HEK293 (cell line): ENCODE data around the gene FBLN2.

Source experiments
- CTCF ChIA-PET: fragments of 350-600 bp; formaldehyde crosslinking; extraction: SDS; loops from one replicate; lab custom pipeline; 2021; ENCODE audit warnings: antibody characterized with exemption; lab: Yijun Ruan, JAX
- POLR2A ChIA-PET: fragments of 300-600 bp; formaldehyde crosslinking; extraction: SDS; loops from one replicate; lab custom pipeline; 2020; ENCODE audit warnings: antibody characterized with exemption, inconsistent platforms; lab: Yijun Ruan, JAX
- H3K27ac ChIP-seq: fragments of 200-500 bp; sonication (Bioruptor generic); 2 replicates; pipeline ENCODE4 v1.5.1; 2014; ENCODE audit warnings: low read depth, low read length, control low read depth, inconsistent platforms; ENCODE audit errors: extremely low read depth
- H3K36me3 ChIP-seq, 2 experiments: fragments of 200-500 bp in 1 of 2; sonication (Bioruptor generic) in 1 of 2; 1 replicate in 1 of 2; 2 replicates in 1 of 2; pipeline ENCODE4 v1.5.1; 2014 to 2017; ENCODE audit warnings: inconsistent platforms in 2 of 2, low read length in 2 of 2; ENCODE audit not compliant: control insufficient read depth in 2 of 2, insufficient read depth in 1 of 2
- H3K4me1 ChIP-seq: fragments of 200-500 bp; sonication (Bioruptor generic); 2 replicates; pipeline ENCODE4 v1.5.1; 2014; ENCODE audit warnings: mild to moderate bottlenecking, low read length, inconsistent platforms; ENCODE audit not compliant: control insufficient read depth, insufficient read depth
- H3K4me3 ChIP-seq: 2 replicates; pipeline ENCODE4 v1.5.1; 2011; ENCODE audit warnings: low read depth, mild to moderate bottlenecking, control low read depth, low read length, moderate library complexity
- H3K9me3 ChIP-seq: fragments of 200-500 bp; sonication (Bioruptor generic); 2 replicates; pipeline ENCODE4 v1.5.1; 2014; ENCODE audit warnings: low read depth, low read length, inconsistent platforms; ENCODE audit not compliant: control insufficient read depth, insufficient read depth
- EGR2 ChIP-seq: fragments of 450-650 bp; formaldehyde crosslinking; IDR thresholded peaks from 2 replicates; pipeline ENCODE4 v1.5.1; 2016; ENCODE audit warnings: low read depth, missing biosample characterization, missing genetic modification characterization
- GLIS1 ChIP-seq: fragments of 450-650 bp; formaldehyde crosslinking; IDR thresholded peaks from 2 replicates; pipeline ENCODE4 v1.5.1; 2016; ENCODE audit warnings: missing biosample characterization, missing genetic modification characterization
- WT1 ChIP-seq: fragments of 450-650 bp; formaldehyde crosslinking; IDR thresholded peaks from 2 replicates; pipeline ENCODE4 v1.5.1; 2016; ENCODE audit warnings: missing biosample characterization, missing genetic modification characterization
- YY1 ChIP-seq: fragments of 450-650 bp; formaldehyde crosslinking; IDR thresholded peaks from 2 replicates; pipeline ENCODE4 v1.5.1; 2018; ENCODE audit warnings: missing biosample characterization, missing genetic modification characterization
- YY2 ChIP-seq: fragments of 450-650 bp; formaldehyde crosslinking; IDR thresholded peaks from 2 replicates; pipeline ENCODE4 v1.5.1; 2016; ENCODE audit warnings: missing biosample characterization, missing genetic modification characterization
- ZBTB20 ChIP-seq: fragments of 450-650 bp; formaldehyde crosslinking; IDR thresholded peaks from 2 replicates; pipeline ENCODE4 v1.5.1; 2016; ENCODE audit warnings: missing biosample characterization, missing genetic modification characterization
- ZFHX2 ChIP-seq: fragments of 450-650 bp; formaldehyde crosslinking; conservative IDR thresholded peaks from 2 replicates; pipeline ENCODE4 v1.5.1; 2016; ENCODE audit warnings: missing biosample characterization, missing genetic modification characterization
- ZIC2 ChIP-seq: fragments of 450-650 bp; formaldehyde crosslinking; IDR thresholded peaks from 2 replicates; pipeline ENCODE4 v1.5.1; 2016; ENCODE audit warnings: missing biosample characterization, missing genetic modification characterization
- ZNF223 ChIP-seq: fragments of 450-650 bp; formaldehyde crosslinking; IDR thresholded peaks from 2 replicates; pipeline ENCODE4 v1.5.1; 2016; ENCODE audit warnings: missing biosample characterization, missing genetic modification characterization
- ZNF48 ChIP-seq: fragments of 450-650 bp; formaldehyde crosslinking; IDR thresholded peaks from 2 replicates; pipeline ENCODE4 v1.5.1; 2016; ENCODE audit warnings: missing biosample characterization, missing genetic modification characterization
- ZNF514 ChIP-seq: fragments of 450-650 bp; formaldehyde crosslinking; IDR thresholded peaks from 2 replicates; pipeline ENCODE4 v1.5.1; 2016; ENCODE audit warnings: missing biosample characterization, missing genetic modification characterization
- ZNF521 ChIP-seq: fragments of 450-650 bp; formaldehyde crosslinking; IDR thresholded peaks from 2 replicates; pipeline ENCODE4 v1.5.1; 2017; ENCODE audit warnings: missing biosample characterization, mild to moderate bottlenecking, missing genetic modification characterization
- ZNF530 ChIP-seq: fragments of 450-650 bp; formaldehyde crosslinking; IDR thresholded peaks from 2 replicates; pipeline ENCODE4 v1.5.1; 2016; ENCODE audit warnings: low read depth, missing biosample characterization, missing genetic modification characterization
- TF ChIP-seq, protein P1 (sequence below): fragments of 450-650 bp; formaldehyde crosslinking; IDR thresholded peaks from 2 replicates; pipeline ENCODE4 v1.5.1; 2017; ENCODE audit warnings: missing biosample characterization, missing genetic modification characterization
- TF ChIP-seq, protein P2 (sequence below): fragments of 450-650 bp; formaldehyde crosslinking; IDR thresholded peaks from 2 replicates; pipeline ENCODE4 v1.5.1; 2016; ENCODE audit warnings: missing biosample characterization, missing genetic modification characterization
- TF ChIP-seq, protein P3 (sequence below): fragments of 450-650 bp; formaldehyde crosslinking; IDR thresholded peaks from 2 replicates; pipeline ENCODE4 v1.5.1; 2016; ENCODE audit warnings: missing biosample characterization, missing genetic modification characterization, low read depth
- TF ChIP-seq, protein P4 (sequence below): fragments of 450-650 bp; formaldehyde crosslinking; IDR thresholded peaks from 2 replicates; pipeline ENCODE4 v1.5.1; 2016; ENCODE audit warnings: missing biosample characterization, missing genetic modification characterization

The FBLN2 gene

GRCh38 chr3:13593615-13594014, 44.7 kb downstream of the FBLN2 start:
- H3K4me3 ChIP-seq = no peak overlapping the region
- no peaks in the 10 kb centered on the region for H3K36me3 ChIP-seq
- H3K27ac ChIP-seq = no peak overlapping the region
- H3K9me3 ChIP-seq = no peaks in the 10 kb centered on the region
- H3K4me1 ChIP-seq = no peaks in the 10 kb centered on the region
- POLR2A ChIA-PET = interaction anchor here (0.7 kb wide), 1 partner anchor 168 kb away, joined by 3 read pairs; no protein-coding TSS in a partner anchor
- TF ChIP-seq ZNF48 (tag by site-specific recombination) = no peak
- TF ChIP-seq ZNF514 = no peak
- TF ChIP-seq ZFHX2 (tag by site-specific recombination) = peak; percentile 80
- TF ChIP-seq, protein P1, sequence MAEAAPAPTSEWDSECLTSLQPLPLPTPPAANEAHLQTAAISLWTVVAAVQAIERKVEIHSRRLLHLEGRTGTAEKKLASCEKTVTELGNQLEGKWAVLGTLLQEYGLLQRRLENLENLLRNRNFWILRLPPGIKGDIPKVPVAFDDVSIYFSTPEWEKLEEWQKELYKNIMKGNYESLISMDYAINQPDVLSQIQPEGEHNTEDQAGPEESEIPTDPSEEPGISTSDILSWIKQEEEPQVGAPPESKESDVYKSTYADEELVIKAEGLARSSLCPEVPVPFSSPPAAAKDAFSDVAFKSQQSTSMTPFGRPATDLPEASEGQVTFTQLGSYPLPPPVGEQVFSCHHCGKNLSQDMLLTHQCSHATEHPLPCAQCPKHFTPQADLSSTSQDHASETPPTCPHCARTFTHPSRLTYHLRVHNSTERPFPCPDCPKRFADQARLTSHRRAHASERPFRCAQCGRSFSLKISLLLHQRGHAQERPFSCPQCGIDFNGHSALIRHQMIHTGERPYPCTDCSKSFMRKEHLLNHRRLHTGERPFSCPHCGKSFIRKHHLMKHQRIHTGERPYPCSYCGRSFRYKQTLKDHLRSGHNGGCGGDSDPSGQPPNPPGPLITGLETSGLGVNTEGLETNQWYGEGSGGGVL (tag by site-specific recombination) = no peak
- no peak for TF ChIP-seq YY1 (tag by site-specific recombination)
- TF ChIP-seq EGR2 (tag by site-specific recombination) = peak; percentile 76
- no peak for TF ChIP-seq GLIS1 (tag by site-specific recombination)
- CTCF ChIA-PET = interaction anchor here (1.4 kb wide), 1 partner anchor 57 kb away, joined by 3 read pairs; no protein-coding TSS in a partner anchor

GRCh38 chr3:13594146-13594545, 45.2 kb downstream of the FBLN2 start:
- ChIA-PET CTCF (interaction anchor here (1.4 kb wide), 1 partner anchor 56 kb away, joined by 3 read pairs; no protein-coding TSS in a partner anchor), POLR2A (interaction anchor here (0.7 kb wide), 1 partner anchor 168 kb away, joined by 3 read pairs; no protein-coding TSS in a partner anchor)
- no peak overlapping the region for H3K27ac ChIP-seq
- no peaks in the 10 kb centered on the region for H3K9me3 ChIP-seq
- no peak for TF ChIP-seq ZNF530 (tag by site-specific recombination)
- no peak for TF ChIP-seq ZNF521 (tag by site-specific recombination)
- TF ChIP-seq, protein P2, sequence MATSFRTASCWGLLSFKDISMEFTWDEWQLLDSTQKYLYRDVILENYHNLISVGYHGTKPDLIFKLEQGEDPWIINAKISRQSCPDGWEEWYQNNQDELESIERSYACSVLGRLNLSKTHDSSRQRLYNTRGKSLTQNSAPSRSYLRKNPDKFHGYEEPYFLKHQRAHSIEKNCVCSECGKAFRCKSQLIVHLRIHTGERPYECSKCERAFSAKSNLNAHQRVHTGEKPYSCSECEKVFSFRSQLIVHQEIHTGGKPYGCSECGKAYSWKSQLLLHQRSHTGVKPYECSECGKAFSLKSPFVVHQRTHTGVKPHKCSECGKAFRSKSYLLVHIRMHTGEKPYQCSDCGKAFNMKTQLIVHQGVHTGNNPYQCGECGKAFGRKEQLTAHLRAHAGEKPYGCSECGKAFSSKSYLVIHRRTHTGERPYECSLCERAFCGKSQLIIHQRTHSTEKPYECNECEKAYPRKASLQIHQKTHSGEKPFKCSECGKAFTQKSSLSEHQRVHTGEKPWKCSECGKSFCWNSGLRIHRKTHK (tag by site-specific recombination) = no peak
- no peak overlapping the region for H3K4me3 ChIP-seq
- H3K4me1 ChIP-seq = no peaks in the 10 kb centered on the region
- no peaks in the 10 kb centered on the region for H3K36me3 ChIP-seq

GRCh38 chr3:13594991-13595421, 46.1 kb downstream of the FBLN2 start:
- ChIA-PET CTCF (interaction anchor here (0.5 to 1.4 kb wide), 2 partner anchors 55 to 154 kb away, joined by 3 to 4 read pairs; no protein-coding TSS in a partner anchor), POLR2A (no interaction called here)
- Histone ChIP-seq H3K4me3 (no peak overlapping the region), H3K4me1 (no peaks in the 10 kb centered on the region), H3K27ac (no peak overlapping the region), H3K36me3 (no peaks in the 10 kb centered on the region), H3K9me3 (no peaks in the 10 kb centered on the region)
- TF ChIP-seq EGR2 (tag by site-specific recombination) (no peak), ZIC2 (tag by site-specific recombination) (peak; percentile 95)

DNA sequence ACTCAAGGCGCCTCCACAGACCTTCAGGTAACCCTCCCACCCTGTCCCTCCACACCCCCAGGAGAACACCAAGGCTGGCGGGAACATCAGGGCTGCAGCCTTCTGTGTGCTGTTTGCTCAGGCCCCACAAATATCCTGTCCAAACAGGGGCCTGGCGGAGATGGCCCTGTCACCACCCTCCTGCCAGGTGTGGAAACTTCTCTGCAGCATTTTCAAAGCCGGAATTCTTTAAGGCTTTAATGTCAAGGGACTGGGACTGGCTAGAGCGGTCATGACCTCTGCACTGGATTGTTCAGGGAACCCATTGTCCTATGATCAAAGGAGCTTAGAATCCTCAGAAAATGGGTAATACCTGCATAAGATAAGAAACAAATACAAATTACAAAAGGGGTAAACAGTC, 46.6 kb downstream of the FBLN2 start:
- POLR2A ChIA-PET = no interaction called here
- Histone ChIP-seq H3K36me3 (no peaks in the 10 kb centered on the region), H3K4me3 (no peak overlapping the region), H3K9me3 (no peaks in the 10 kb centered on the region), H3K27ac (no peak overlapping the region), H3K4me1 (no peaks in the 10 kb centered on the region)
- CTCF ChIA-PET = no interaction called here
- no peak for TF ChIP-seq ZBTB20 (tag by site-specific recombination)
- TF ChIP-seq, protein P3, sequence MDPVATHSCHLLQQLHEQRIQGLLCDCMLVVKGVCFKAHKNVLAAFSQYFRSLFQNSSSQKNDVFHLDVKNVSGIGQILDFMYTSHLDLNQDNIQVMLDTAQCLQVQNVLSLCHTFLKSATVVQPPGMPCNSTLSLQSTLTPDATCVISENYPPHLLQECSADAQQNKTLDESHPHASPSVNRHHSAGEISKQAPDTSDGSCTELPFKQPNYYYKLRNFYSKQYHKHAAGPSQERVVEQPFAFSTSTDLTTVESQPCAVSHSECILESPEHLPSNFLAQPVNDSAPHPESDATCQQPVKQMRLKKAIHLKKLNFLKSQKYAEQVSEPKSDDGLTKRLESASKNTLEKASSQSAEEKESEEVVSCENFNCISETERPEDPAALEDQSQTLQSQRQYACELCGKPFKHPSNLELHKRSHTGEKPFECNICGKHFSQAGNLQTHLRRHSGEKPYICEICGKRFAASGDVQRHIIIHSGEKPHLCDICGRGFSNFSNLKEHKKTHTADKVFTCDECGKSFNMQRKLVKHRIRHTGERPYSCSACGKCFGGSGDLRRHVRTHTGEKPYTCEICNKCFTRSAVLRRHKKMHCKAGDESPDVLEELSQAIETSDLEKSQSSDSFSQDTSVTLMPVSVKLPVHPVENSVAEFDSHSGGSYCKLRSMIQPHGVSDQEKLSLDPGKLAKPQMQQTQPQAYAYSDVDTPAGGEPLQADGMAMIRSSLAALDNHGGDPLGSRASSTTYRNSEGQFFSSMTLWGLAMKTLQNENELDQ (tag by site-specific recombination) = no peak
- no peak for TF ChIP-seq YY2 (tag by site-specific recombination)
- TF ChIP-seq, protein P2 (tag by site-specific recombination) = no peak
- TF ChIP-seq WT1 (tag by site-specific recombination) = no peak
- TF ChIP-seq ZNF223 (tag by site-specific recombination) = no peak
- TF ChIP-seq, protein P4, sequence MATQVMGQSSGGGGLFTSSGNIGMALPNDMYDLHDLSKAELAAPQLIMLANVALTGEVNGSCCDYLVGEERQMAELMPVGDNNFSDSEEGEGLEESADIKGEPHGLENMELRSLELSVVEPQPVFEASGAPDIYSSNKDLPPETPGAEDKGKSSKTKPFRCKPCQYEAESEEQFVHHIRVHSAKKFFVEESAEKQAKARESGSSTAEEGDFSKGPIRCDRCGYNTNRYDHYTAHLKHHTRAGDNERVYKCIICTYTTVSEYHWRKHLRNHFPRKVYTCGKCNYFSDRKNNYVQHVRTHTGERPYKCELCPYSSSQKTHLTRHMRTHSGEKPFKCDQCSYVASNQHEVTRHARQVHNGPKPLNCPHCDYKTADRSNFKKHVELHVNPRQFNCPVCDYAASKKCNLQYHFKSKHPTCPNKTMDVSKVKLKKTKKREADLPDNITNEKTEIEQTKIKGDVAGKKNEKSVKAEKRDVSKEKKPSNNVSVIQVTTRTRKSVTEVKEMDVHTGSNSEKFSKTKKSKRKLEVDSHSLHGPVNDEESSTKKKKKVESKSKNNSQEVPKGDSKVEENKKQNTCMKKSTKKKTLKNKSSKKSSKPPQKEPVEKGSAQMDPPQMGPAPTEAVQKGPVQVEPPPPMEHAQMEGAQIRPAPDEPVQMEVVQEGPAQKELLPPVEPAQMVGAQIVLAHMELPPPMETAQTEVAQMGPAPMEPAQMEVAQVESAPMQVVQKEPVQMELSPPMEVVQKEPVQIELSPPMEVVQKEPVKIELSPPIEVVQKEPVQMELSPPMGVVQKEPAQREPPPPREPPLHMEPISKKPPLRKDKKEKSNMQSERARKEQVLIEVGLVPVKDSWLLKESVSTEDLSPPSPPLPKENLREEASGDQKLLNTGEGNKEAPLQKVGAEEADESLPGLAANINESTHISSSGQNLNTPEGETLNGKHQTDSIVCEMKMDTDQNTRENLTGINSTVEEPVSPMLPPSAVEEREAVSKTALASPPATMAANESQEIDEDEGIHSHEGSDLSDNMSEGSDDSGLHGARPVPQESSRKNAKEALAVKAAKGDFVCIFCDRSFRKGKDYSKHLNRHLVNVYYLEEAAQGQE (tag by site-specific recombination) = no peak
